HepG2 (cell line): ENCODE results near the gene MYO1C. TPM values are rescaled to one million over a fixed set of nuclear protein-coding genes. Genes with fewer than 3 reads are reported as not detected.

ENCODE experiments used
- AHR ChIP-seq: IDR thresholded peaks from 2 replicates; pipeline ENCODE4 v1.6.1; 2018; ENCODE audit warnings: missing genetic modification reagents, missing compliant biosample characterization
- HIVEP1 ChIP-seq: sonication (generic); formaldehyde crosslinking; IDR thresholded peaks from 2 replicates; pipeline ENCODE4 v1.4.0; 2020; ENCODE audit warnings: mild to moderate bottlenecking, missing genetic modification reagents
- HOXA3 ChIP-seq: sonication (generic); formaldehyde crosslinking; IDR thresholded peaks from 2 replicates; pipeline ENCODE4 v1.5.0; 2020; ENCODE audit warnings: missing genetic modification reagents
- MEIS1 ChIP-seq: sonication (generic); formaldehyde crosslinking; IDR thresholded peaks from 2 replicates; pipeline ENCODE4 v1.9.0; 2021; ENCODE audit warnings: mild to moderate bottlenecking, missing genetic modification reagents, moderate library complexity, borderline replicate concordance
- MTF1 ChIP-seq: sonication (generic); formaldehyde crosslinking; IDR thresholded peaks from 2 replicates; pipeline ENCODE4 v1.5.0; 2020; ENCODE audit warnings: missing genetic modification reagents
- SAP130 ChIP-seq: IDR thresholded peaks from 2 replicates; pipeline ENCODE4 v1.6.1; 2016; ENCODE audit warnings: low read depth
- TBX2 ChIP-seq: sonication (generic); formaldehyde crosslinking; IDR thresholded peaks from 2 replicates; pipeline ENCODE4 v1.5.0; 2020; ENCODE audit warnings: missing genetic modification reagents, mild to moderate bottlenecking, borderline replicate concordance
- TP53 ChIP-seq: sonication (generic); formaldehyde crosslinking; conservative IDR thresholded peaks from 2 replicates; pipeline ENCODE4 v1.4.0; 2020; ENCODE audit warnings: missing genetic modification reagents
- YY1 ChIP-seq: IDR thresholded peaks from 2 replicates; pipeline ENCODE4 v1.6.1; 2011; ENCODE audit warnings: low read length, low read depth, moderate library complexity, mild to moderate bottlenecking; ENCODE audit not compliant: insufficient read depth, insufficient replicate concordance
- ZFX ChIP-seq: sonication (generic); formaldehyde crosslinking; IDR thresholded peaks from 2 replicates; pipeline ENCODE4 v1.4.0; 2020; ENCODE audit warnings: mild to moderate bottlenecking, low read depth, missing genetic modification reagents, moderate library complexity
- ZNF235 ChIP-seq: sonication (generic); formaldehyde crosslinking; IDR thresholded peaks from 2 replicates; pipeline ENCODE4 v1.8.1; 2023; ENCODE audit warnings: mild to moderate bottlenecking, missing genetic modification reagents, borderline replicate concordance
- ZNF274 ChIP-seq: sonication (generic); formaldehyde crosslinking; IDR thresholded peaks from 2 replicates; pipeline ENCODE4 v1.5.1; 2020; ENCODE audit warnings: mild to moderate bottlenecking, missing genetic modification reagents
- ZNF296 ChIP-seq: sonication (generic); formaldehyde crosslinking; conservative IDR thresholded peaks from 2 replicates; pipeline ENCODE4 v1.5.0; 2020; ENCODE audit warnings: mild to moderate bottlenecking, missing genetic modification reagents
- ZNF34 ChIP-seq: sonication (generic); formaldehyde crosslinking; IDR thresholded peaks from 2 replicates; pipeline ENCODE4 v1.4.0; 2020; ENCODE audit warnings: mild to moderate bottlenecking, missing genetic modification reagents, borderline replicate concordance
- ZNF350 ChIP-seq: sonication (generic); formaldehyde crosslinking; IDR thresholded peaks from 2 replicates; pipeline ENCODE4 v1.4.0; 2020; ENCODE audit warnings: mild to moderate bottlenecking, low read depth, missing genetic modification reagents, borderline replicate concordance
- ZNF382 ChIP-seq: sonication (generic); formaldehyde crosslinking; IDR thresholded peaks from 2 replicates; pipeline ENCODE4 v1.5.0; 2020; ENCODE audit warnings: missing genetic modification reagents, mild to moderate bottlenecking, borderline replicate concordance
- ZSCAN21 ChIP-seq: sonication (generic); formaldehyde crosslinking; IDR thresholded peaks from 2 replicates; pipeline ENCODE4 v1.8.0; 2022; ENCODE audit warnings: mild to moderate bottlenecking, missing genetic modification reagents, moderate library complexity, borderline replicate concordance
- polyA plus RNA-seq, 8 experiments: library from polyadenylated mRNA; depleted of rRNA in 3 of 8; stranded (reverse) in 7 of 8; unstranded in 1 of 8; fragments of >200 nt; fragmentation: Illumina TruSeq in 4 of 8; extraction: Trizol in 4 of 8; gene quantifications; 2 replicates each; pipeline versions ENCODE4 v1.2.1 to v1.2.3, GENCODE V29; 2011 to 2016; ENCODE audit warnings: low read depth in 4 of 8, missing spikeins in 1 of 8, mixed read lengths in 1 of 8; ENCODE audit not compliant: insufficient read depth in 1 of 8
- total RNA-seq, 5 experiments: library from RNA; depleted of rRNA; stranded (reverse); fragments of >200 nt; fragmentation: Illumina TruSeq; extraction: Trizol; gene quantifications; 2 replicates each; pipeline ENCODE4 v1.2.3, GENCODE V29; 2016; ENCODE audit warnings: low read depth in 1 of 5
- TF ChIP-seq, protein P1 (sequence below): sonication (generic); formaldehyde crosslinking; IDR thresholded peaks from 2 replicates; pipeline ENCODE4 v1.9.0; 2022; ENCODE audit warnings: missing genetic modification reagents, mild to moderate bottlenecking, borderline replicate concordance
- TF ChIP-seq, protein P2 (sequence below): sonication (generic); formaldehyde crosslinking; IDR thresholded peaks from 2 replicates; pipeline ENCODE4 v1.4.0; 2020; ENCODE audit warnings: missing genetic modification reagents, mild to moderate bottlenecking, borderline replicate concordance
- TF ChIP-seq, protein P3 (sequence below): sonication (generic); formaldehyde crosslinking; IDR thresholded peaks from 2 replicates; pipeline ENCODE4 v1.4.0; 2020; ENCODE audit warnings: missing genetic modification reagents

The MYO1C gene
- total and polyA plus RNA-seq, 2 of the 13 experiments (the other 11 are each of a cell fraction or from before 2014, with no cell fraction given) = 22.7 to 40.8 TPM

DNA sequence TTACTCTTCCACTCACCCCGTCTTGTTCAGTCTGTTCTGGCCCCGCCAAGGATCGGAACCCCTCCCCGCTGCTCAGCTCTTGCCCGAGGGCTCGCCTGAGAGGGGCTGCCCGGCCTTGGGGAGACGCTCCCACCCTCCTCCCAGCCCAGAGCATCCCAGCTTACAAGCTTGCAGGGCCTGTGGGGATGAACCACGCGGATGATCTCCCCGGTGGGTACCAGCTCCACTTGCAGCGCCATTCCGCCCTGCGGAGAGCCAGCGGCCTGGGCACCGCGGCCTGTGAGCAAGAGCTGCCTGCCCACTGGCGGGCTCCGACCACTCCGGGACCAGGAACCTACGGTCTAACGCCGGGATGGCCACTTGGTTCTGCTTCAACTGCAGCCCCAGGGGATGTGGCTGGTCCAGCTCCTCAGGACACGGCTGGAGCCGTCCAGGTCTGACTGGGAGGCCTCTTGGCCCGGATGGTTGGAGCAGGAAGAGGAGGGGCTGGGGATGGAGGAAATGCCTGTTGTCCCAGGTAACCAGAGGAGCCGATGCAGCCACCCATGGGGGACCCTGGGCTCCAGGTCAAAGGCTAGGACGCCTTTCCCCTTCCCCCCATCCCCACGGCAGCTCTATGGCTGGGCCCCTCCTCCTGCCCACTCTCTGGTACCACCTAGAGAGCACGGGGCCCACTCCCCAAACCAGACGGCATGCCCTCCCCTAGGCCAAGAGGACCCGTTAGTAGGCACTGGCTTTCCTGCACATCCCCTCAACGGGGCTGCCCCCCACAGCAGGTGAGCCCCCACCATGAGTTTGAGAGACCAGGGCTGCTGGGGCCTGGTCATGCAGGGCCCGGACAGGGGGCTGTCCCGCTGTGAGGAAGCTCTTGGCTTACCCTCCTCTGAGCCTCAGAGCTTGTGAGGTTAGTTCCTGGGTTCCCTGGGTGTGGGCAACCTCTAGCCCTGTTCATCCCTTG lies at the start of gene MYO1C (continued):
- TF ChIP-seq ZNF235 (CRISPR knock-in tag) (0 out of 2 replicates have a peak, but pooled peaks have one; percentile 56), YY1 (no peak), TP53 (CRISPR knock-in tag) (no peak), MEIS1 (peak; percentile 44; the same call in 1 of the 2 replicates), ZNF274 (CRISPR knock-in tag) (0 out of 2 replicates have a peak, but pooled peaks have one; percentile 56), SAP130 (CRISPR knock-in tag) (0 out of 2 replicates have a peak, but pooled peaks have one; percentile 31), HIVEP1 (0 out of 2 replicates have a peak, but pooled peaks have one; percentile 36), ZNF34 (CRISPR knock-in tag) (0 out of 2 replicates have a peak, but pooled peaks have one; percentile 59), ZSCAN21 (CRISPR knock-in tag) (no peak), MTF1 (no peak), ZNF382 (no peak), HOXA3 (CRISPR knock-in tag) (peak; percentile 21; the same call in 1 of the 2 replicates), ZFX (CRISPR knock-in tag) (0 out of 2 replicates have a peak, but pooled peaks have one; percentile 56), TBX2 (peak; percentile 50; the same call in 1 of the 2 replicates), ZNF296 (0 out of 2 replicates have a peak, but pooled peaks have one; percentile 50), ZNF350 (CRISPR knock-in tag) (0 out of 2 replicates have a peak, but pooled peaks have one; percentile 19), AHR (CRISPR knock-in tag) (0 out of 2 replicates have a peak, but pooled peaks have one; percentile 46)
- TF ChIP-seq, protein P1, sequence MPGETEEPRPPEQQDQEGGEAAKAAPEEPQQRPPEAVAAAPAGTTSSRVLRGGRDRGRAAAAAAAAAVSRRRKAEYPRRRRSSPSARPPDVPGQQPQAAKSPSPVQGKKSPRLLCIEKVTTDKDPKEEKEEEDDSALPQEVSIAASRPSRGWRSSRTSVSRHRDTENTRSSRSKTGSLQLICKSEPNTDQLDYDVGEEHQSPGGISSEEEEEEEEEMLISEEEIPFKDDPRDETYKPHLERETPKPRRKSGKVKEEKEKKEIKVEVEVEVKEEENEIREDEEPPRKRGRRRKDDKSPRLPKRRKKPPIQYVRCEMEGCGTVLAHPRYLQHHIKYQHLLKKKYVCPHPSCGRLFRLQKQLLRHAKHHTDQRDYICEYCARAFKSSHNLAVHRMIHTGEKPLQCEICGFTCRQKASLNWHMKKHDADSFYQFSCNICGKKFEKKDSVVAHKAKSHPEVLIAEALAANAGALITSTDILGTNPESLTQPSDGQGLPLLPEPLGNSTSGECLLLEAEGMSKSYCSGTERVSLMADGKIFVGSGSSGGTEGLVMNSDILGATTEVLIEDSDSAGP = peak; percentile 70; the same call in 1 of the 2 replicates
- TF ChIP-seq, protein P2, sequence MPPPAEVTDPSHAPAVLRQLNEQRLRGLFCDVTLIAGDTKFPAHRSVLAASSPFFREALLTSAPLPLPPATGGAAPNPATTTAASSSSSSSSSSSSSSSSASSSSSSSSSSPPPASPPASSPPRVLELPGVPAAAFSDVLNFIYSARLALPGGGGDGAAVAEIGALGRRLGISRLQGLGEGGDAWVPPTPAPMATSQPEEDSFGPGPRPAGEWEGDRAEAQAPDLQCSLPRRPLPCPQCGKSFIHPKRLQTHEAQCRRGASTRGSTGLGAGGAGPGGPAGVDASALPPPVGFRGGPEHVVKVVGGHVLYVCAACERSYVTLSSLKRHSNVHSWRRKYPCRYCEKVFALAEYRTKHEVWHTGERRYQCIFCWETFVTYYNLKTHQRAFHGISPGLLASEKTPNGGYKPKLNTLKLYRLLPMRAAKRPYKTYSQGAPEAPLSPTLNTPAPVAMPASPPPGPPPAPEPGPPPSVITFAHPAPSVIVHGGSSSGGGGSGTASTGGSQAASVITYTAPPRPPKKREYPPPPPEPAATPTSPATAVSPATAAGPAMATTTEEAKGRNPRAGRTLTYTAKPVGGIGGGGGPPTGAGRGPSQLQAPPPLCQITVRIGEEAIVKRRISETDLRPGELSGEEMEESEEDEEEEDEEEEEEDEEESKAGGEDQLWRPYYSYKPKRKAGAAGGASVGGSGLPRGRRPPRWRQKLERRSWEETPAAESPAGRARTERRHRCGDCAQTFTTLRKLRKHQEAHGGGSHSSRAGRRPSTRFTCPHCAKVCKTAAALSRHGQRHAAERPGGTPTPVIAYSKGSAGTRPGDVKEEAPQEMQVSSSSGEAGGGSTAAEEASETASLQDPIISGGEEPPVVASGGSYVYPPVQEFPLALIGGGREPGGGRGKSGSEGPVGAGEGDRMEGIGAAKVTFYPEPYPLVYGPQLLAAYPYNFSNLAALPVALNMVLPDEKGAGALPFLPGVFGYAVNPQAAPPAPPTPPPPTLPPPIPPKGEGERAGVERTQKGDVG = 0 out of 2 replicates have a peak, but pooled peaks have one; percentile 29
- TF ChIP-seq, protein P3, sequence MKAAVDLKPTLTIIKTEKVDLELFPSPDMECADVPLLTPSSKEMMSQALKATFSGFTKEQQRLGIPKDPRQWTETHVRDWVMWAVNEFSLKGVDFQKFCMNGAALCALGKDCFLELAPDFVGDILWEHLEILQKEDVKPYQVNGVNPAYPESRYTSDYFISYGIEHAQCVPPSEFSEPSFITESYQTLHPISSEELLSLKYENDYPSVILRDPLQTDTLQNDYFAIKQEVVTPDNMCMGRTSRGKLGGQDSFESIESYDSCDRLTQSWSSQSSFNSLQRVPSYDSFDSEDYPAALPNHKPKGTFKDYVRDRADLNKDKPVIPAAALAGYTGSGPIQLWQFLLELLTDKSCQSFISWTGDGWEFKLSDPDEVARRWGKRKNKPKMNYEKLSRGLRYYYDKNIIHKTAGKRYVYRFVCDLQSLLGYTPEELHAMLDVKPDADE = 0 out of 2 replicates have a peak, but pooled peaks have one; percentile 79
